ENCODE results near the gene SRP54.
"Not testable (repeated sequence)": the region's sequence is repeated elsewhere in the genome, so short reads cannot be mapped to it uniquely, and the experiment has no call there.

Gene SRP54

GRCh38 chr14:34946699-34947098 lies 36.1 kb upstream of the SRP54 start:
- Histone ChIP-seq H3K4me3 (no peak overlapping the region), H3K27ac (no peak overlapping the region)
- DNase-seq (ENCODE audit: low spot score): no peak
- TF ChIP-seq CTCF (IDR thresholded peaks at IDR 0.05): no peak

GRCh38 chr14:34951286-34951685 lies 31.5 kb upstream of the SRP54 start:
- no peak for DNase-seq (ENCODE audit: low spot score)
- no peak for TF ChIP-seq CTCF (IDR thresholded peaks at IDR 0.05)
- no peak overlapping the region for H3K4me3 ChIP-seq

GRCh38 chr14:34956931-34957330 lies 25.9 kb upstream of the SRP54 start:
- Histone ChIP-seq H3K4me3 (no peak overlapping the region), H3K27ac (no peak overlapping the region)
- no peak for TF ChIP-seq CTCF (IDR thresholded peaks at IDR 0.05)
- DNase-seq (ENCODE audit: low spot score): no peak

More at GRCh38 chr14:34951286-34951685, 31.5 kb upstream of the SRP54 start:
- H3K27ac ChIP-seq: no peak overlapping the region

GRCh38 chr14:34957771-34958286 lies 25.0 kb upstream of the SRP54 start:
- TF ChIP-seq CTCF (IDR thresholded peaks at IDR 0.05): no peak
- H3K27ac ChIP-seq: no peak overlapping the region
- H3K4me3 ChIP-seq: no peak overlapping the region
- no peak for DNase-seq (ENCODE audit: low spot score)

GRCh38 chr14:34962106-34962505 lies 20.7 kb upstream of the SRP54 start:
- not testable (repeated sequence) for H3K4me3 ChIP-seq; DNase-seq (ENCODE audit: low spot score); H3K27ac ChIP-seq

GRCh38 chr14:34964977-34965764 lies 17.6 kb upstream of the SRP54 start:
- no peak for DNase-seq (ENCODE audit: low spot score)
- TF ChIP-seq CTCF (IDR thresholded peaks at IDR 0.05): no peak
- no peak overlapping the region for H3K4me3 ChIP-seq
- H3K27ac ChIP-seq: no peak overlapping the region

- H3K27ac ChIP-seq: no peak overlapping the region
- DNase-seq (ENCODE audit: low spot score): no peak
- no peak for TF ChIP-seq CTCF (IDR thresholded peaks at IDR 0.05)
Observed at GRCh38 chr14:34965912-34966311, 16.9 kb upstream of the SRP54 start.

More at GRCh38 chr14:34965912-34966311, 16.9 kb upstream of the SRP54 start:
- H3K4me3 ChIP-seq: no peak overlapping the region
